ENCODE measurements around the gene AP1B1. TPM values are rescaled to one million over a fixed set of nuclear protein-coding genes. Genes with fewer than 3 reads are reported as not detected.
A peak's percentile ranks its signal among the peaks of the same experiment; 100 is the strongest.

The AP1B1 gene
- total RNA-seq, 6 experiments from 2014 or later, result 89.1 to 101 (median 89.9) TPM

- Mint-ChIP-seq H3K9me3 (no peaks in the 10 kb centered on the region), H3K27me3 (ENCODE audit: insufficient read depth) (peaks cover 16% of the 10 kb centered on the region), H3K27ac (no peak overlapping the region), H3K4me1 (ENCODE audit: low read depth) (peaks cover 8% of the 10 kb centered on the region), H3K4me3 (no peak overlapping the region), H3K36me3 (ENCODE audit: low read depth) (no peaks in the 10 kb centered on the region)
- no peak for DNase-seq
- TF ChIP-seq, protein P1, sequence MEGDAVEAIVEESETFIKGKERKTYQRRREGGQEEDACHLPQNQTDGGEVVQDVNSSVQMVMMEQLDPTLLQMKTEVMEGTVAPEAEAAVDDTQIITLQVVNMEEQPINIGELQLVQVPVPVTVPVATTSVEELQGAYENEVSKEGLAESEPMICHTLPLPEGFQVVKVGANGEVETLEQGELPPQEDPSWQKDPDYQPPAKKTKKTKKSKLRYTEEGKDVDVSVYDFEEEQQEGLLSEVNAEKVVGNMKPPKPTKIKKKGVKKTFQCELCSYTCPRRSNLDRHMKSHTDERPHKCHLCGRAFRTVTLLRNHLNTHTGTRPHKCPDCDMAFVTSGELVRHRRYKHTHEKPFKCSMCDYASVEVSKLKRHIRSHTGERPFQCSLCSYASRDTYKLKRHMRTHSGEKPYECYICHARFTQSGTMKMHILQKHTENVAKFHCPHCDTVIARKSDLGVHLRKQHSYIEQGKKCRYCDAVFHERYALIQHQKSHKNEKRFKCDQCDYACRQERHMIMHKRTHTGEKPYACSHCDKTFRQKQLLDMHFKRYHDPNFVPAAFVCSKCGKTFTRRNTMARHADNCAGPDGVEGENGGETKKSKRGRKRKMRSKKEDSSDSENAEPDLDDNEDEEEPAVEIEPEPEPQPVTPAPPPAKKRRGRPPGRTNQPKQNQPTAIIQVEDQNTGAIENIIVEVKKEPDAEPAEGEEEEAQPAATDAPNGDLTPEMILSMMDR (IDR thresholded peaks at IDR 0.05), result no peak
Observed at GRCh38 chr22:29400576-29400975, 12.2 kb upstream of the AP1B1 start.

- DNase-seq, result no peak
- no peaks in the 10 kb centered on the region for H3K36me3 Mint-ChIP-seq (ENCODE audit: low read depth)
- H3K9me3 Mint-ChIP-seq, result no peaks in the 10 kb centered on the region
- H3K27me3 Mint-ChIP-seq (ENCODE audit: insufficient read depth), result peaks cover 13% of the 10 kb centered on the region
- TF ChIP-seq, protein P1 (IDR thresholded peaks at IDR 0.05), result no peak
- no peak overlapping the region for H3K4me3 Mint-ChIP-seq
- no peak overlapping the region for H3K27ac Mint-ChIP-seq
- H3K4me1 Mint-ChIP-seq (ENCODE audit: low read depth), result peaks cover 23% of the 10 kb centered on the region
Observed at GRCh38 chr22:29397791-29398190, 9.4 kb upstream of the AP1B1 start.

DNA sequence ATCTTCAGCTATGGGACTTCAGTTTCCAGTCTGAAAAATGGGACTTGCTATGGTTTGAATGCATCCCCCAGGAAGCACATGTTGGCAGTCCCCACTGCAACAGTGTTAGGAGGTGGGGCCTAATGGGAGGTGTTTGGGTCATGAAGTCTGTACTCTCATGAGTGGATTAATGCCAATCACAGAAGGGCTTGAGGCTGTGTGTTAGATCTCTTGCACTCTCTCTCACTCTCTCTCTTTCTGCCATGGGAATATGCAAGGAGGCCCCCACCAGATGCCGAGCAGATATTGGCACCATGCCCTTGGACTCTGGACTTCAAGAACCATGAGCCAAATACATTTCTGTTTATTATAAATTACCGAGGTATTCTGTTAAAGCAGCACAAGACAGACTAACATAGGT is 7.8 kb upstream of the AP1B1 start:
- Mint-ChIP-seq H3K9me3 (no peaks in the 10 kb centered on the region), H3K4me3 (no peak overlapping the region), H3K4me1 (ENCODE audit: low read depth) (peaks cover 25% of the 10 kb centered on the region), H3K27ac (no peak overlapping the region), H3K36me3 (ENCODE audit: low read depth) (no peaks in the 10 kb centered on the region), H3K27me3 (ENCODE audit: insufficient read depth) (peaks cover 9% of the 10 kb centered on the region)
- DNase-seq, result no peak
- TF ChIP-seq, protein P1 (IDR thresholded peaks at IDR 0.05), result no peak

DNA sequence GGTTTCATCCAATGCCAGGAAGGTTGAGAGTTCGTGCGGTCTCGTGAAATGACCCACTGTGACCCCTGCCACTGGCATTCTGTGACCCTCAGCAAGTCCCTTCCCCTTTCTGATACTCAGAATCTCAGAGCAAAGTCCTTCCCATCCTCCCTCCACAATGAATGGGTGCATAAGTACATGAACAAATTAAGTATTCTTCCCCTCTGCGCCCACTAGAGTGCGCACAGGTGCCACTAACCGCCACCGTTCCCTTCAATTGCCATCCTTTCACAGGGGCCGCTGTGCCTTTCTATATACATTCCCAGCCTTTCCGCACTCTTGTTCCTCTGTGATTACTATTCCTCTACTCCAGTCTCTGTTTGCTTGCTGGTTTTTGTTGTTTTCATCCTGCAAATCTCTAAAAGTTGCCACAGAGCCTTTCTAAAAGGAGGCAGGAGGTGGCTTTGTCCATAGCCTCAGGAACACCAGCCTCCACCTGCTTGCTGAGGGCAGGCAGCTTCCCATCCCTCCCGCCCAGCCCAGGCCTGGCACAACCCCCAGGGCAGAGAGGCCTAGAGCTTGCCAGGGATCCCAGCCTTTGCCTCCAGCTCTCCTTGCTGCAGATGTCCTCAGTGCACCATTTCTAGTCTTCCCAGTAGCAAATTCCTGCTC is 6.7 kb upstream of the AP1B1 start:
- Mint-ChIP-seq H3K27me3 (ENCODE audit: insufficient read depth) (peaks cover 9% of the 10 kb centered on the region), H3K27ac (no peak overlapping the region), H3K4me1 (ENCODE audit: low read depth) (peaks cover 17% of the 10 kb centered on the region), H3K9me3 (no peaks in the 10 kb centered on the region), H3K36me3 (ENCODE audit: low read depth) (no peaks in the 10 kb centered on the region), H3K4me3 (peak overlapping the region; percentile 9; the same call in 1 of the 2 replicates)
- TF ChIP-seq, protein P1 (IDR thresholded peaks at IDR 0.05), result peak; percentile 85
- DNase-seq, result peak; percentile 66

GRCh38 chr22:29393019-29393608 is 4.7 kb upstream of the AP1B1 start:
- Mint-ChIP-seq H3K36me3 (ENCODE audit: low read depth) (no peaks in the 10 kb centered on the region), H3K27ac (no peak overlapping the region), H3K4me1 (ENCODE audit: low read depth) (peaks cover 17% of the 10 kb centered on the region), H3K4me3 (no peak overlapping the region), H3K27me3 (ENCODE audit: insufficient read depth) (peaks cover 4% of the 10 kb centered on the region), H3K9me3 (no peaks in the 10 kb centered on the region)
- no peak for DNase-seq
- TF ChIP-seq, protein P1 (IDR thresholded peaks at IDR 0.05), result no peak
